ENCODE measurements around the gene EYS. TPM values are rescaled to one million over a fixed set of nuclear protein-coding genes. Genes with fewer than 3 reads are reported as not detected.

Gene EYS
- total RNA-seq, 1 experiment from 2014 or later: not detected

DNA sequence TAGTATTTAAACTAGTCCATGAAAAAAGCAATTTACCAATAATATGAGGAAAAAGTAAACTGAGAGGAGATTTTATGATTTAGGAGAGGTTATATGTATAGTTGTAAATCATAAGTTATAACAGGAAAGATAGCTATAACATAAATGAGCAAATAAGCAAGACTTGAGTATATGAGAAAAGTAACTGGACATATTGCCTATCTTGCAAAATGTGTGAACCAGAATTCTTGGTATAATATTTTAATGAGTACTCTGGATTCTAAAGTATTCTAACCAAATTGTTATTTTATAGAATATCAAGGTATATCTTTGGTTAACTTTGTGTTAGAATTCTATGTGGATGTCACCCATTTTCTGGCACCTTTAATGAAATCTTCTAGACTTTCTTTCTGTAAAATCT, 1946.8 kb downstream of the EYS start:
- H3K27ac Mint-ChIP-seq: no peak overlapping the region
- Histone ChIP-seq H3K27me3 (ENCODE audit: insufficient read depth, low read length) (no peaks in the 10 kb centered on the region), H4K20me1 (ENCODE audit: control insufficient read depth, insufficient read depth, insufficient read length) (no peaks in the 10 kb centered on the region), H2BK15ac (ENCODE audit: low read depth, low read length) (no peak overlapping the region), H3K9me3 (ENCODE audit: control insufficient read depth, low read depth, low read length) (no peaks in the 10 kb centered on the region), H3K23ac (ENCODE audit: insufficient read length, low read depth, low read length) (no peak overlapping the region), H4K91ac (ENCODE audit: insufficient read length, low read depth, low read length) (no peak overlapping the region), H3K56ac (ENCODE audit: insufficient read length, low read depth, low read length) (no peak overlapping the region), H2BK12ac (ENCODE audit: insufficient read length, low read depth, low read length) (no peak overlapping the region), H2BK20ac (ENCODE audit: low read depth, low read length, poor library complexity, severe bottlenecking) (no peak overlapping the region), H3K4me2 (ENCODE audit: insufficient read depth, insufficient read length, low read length) (no peak overlapping the region), H3K9ac (ENCODE audit: extremely low read depth, insufficient read length, low read length) (no peak overlapping the region), H4K5ac (ENCODE audit: insufficient read length, low read depth, low read length) (no peak overlapping the region), H3K27ac (ENCODE audit: insufficient read length, low read depth, low read length) (no peak overlapping the region), H3K79me2 (ENCODE audit: insufficient read depth, low read length) (no peaks in the 10 kb centered on the region), H2BK5ac (ENCODE audit: insufficient read length, low read length) (no peak overlapping the region), H3K14ac (ENCODE audit: insufficient read depth, low read length) (no peak overlapping the region), H3K23me2 (ENCODE audit: insufficient read length, low read depth, low read length, poor library complexity, severe bottlenecking) (no peaks in the 10 kb centered on the region), H2AFZ (ENCODE audit: low read length) (no peak overlapping the region), H4K8ac (replicated peaks; ENCODE audit: insufficient read length, low read depth, low read length) (no peak overlapping the region), H2BK120ac (ENCODE audit: low read depth, low read length, poor library complexity, severe bottlenecking) (no peak overlapping the region), H3K4ac (ENCODE audit: low read depth, low read length) (no peak overlapping the region), H3K79me1 (ENCODE audit: insufficient read depth, low read depth, low read length, poor library complexity, severe bottlenecking) (no peaks in the 10 kb centered on the region), H3K4me1 (ENCODE audit: insufficient read depth, low read length) (no peaks in the 10 kb centered on the region), H3K18ac (ENCODE audit: insufficient read length, low read depth, low read length) (no peak overlapping the region), H3T11ph (ENCODE audit: low read length) (no peak overlapping the region), H2AK5ac (ENCODE audit: insufficient read length, low read length) (no peak overlapping the region)
- H3K4me1 Mint-ChIP-seq: peaks cover 4% of the 10 kb centered on the region in 2 experiments
- H3K27me3 Mint-ChIP-seq (ENCODE audit: low read depth): no peaks in the 10 kb centered on the region
- TF ChIP-seq, protein P1, sequence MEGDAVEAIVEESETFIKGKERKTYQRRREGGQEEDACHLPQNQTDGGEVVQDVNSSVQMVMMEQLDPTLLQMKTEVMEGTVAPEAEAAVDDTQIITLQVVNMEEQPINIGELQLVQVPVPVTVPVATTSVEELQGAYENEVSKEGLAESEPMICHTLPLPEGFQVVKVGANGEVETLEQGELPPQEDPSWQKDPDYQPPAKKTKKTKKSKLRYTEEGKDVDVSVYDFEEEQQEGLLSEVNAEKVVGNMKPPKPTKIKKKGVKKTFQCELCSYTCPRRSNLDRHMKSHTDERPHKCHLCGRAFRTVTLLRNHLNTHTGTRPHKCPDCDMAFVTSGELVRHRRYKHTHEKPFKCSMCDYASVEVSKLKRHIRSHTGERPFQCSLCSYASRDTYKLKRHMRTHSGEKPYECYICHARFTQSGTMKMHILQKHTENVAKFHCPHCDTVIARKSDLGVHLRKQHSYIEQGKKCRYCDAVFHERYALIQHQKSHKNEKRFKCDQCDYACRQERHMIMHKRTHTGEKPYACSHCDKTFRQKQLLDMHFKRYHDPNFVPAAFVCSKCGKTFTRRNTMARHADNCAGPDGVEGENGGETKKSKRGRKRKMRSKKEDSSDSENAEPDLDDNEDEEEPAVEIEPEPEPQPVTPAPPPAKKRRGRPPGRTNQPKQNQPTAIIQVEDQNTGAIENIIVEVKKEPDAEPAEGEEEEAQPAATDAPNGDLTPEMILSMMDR (conservative IDR thresholded peaks at IDR 0.05): no peak
- H3K36me3 Mint-ChIP-seq (ENCODE audit: insufficient read depth in 1 of 3, low read depth in 3 of 3): peaks cover 12 to 18% (median 16%) of the 10 kb centered on the region in 3 experiments
- no peak overlapping the region for H3K4me3 Mint-ChIP-seq
- no peak for DNase-seq
- H3K9me3 Mint-ChIP-seq: peaks cover 21% of the 10 kb centered on the region in 2 experiments
